ENCODE measurements around the gene PIBF1. TPM values are rescaled to one million over a fixed set of nuclear protein-coding genes. Genes with fewer than 3 reads are reported as not detected.
A peak's percentile ranks its signal among the peaks of the same experiment; 100 is the strongest.
"Not testable (repeated sequence)": the region's sequence is repeated elsewhere in the genome, so short reads cannot be mapped to it uniquely, and the experiment has no call there.

The PIBF1 gene
- total RNA-seq = 18.0 and 26.4 TPM in 2 replicates

- peak; percentile 98 for DNase-seq
Observed at GRCh38 chr13:72781451-72782439, at the start of gene PIBF1, which contains the start of gene DIS3. Gene PIBF1 (plus strand): TSS chr13:72782133. CDS start chr13:72783470, 1,337 bp downstream. Gene DIS3 (minus strand): TSS chr13:72781900. CDS start chr13:72781832, 68 bp downstream.

- DNase-seq = no peak
Observed at GRCh38 chr13:72737033-72737432, 44.9 kb upstream of the PIBF1 start.

DNA sequence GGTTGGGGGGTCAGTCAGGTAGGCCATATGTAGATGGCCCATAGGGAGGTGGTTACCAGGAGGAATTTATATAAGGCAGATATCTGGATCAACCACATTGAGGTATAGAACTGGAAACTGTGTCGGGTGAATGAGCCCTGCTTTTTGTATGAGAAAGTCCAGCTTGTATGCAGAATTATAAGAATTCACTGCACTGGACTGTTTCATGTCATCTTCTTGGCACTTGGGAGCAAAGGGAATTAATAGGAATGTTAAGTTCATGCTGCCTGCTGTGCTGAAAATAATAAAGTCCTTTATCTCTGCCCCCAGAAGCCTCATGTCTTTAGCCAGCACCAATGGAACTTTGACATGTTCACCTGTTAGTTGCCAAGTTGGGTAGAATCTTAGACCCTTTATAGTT is 41.9 kb upstream of the PIBF1 start:
- DNase-seq = no peak

- no peak for DNase-seq
Observed at GRCh38 chr13:72745260-72745659, 36.7 kb upstream of the PIBF1 start.

DNA sequence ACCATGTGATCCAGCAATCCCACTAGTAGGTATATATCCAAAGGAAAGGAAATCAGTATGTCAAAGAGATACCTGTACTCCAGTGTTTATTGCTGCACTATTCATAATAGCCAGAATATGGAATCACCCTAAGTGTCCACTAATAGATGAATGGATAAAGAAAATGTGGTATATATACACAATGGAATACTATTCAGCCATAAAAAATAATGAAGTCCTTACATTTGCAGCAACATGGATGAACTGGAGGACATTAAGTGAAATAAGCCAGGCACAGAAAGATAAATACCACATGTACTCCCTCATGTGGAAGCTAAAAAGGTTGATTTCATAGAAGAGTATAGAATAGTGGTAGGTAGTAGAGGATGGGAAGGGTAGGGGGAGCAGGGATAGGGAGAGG is 30.7 kb upstream of the PIBF1 start:
- no peak for DNase-seq

GRCh38 chr13:72754111-72754510 is 27.8 kb upstream of the PIBF1 start:
- DNase-seq = no peak

DNA sequence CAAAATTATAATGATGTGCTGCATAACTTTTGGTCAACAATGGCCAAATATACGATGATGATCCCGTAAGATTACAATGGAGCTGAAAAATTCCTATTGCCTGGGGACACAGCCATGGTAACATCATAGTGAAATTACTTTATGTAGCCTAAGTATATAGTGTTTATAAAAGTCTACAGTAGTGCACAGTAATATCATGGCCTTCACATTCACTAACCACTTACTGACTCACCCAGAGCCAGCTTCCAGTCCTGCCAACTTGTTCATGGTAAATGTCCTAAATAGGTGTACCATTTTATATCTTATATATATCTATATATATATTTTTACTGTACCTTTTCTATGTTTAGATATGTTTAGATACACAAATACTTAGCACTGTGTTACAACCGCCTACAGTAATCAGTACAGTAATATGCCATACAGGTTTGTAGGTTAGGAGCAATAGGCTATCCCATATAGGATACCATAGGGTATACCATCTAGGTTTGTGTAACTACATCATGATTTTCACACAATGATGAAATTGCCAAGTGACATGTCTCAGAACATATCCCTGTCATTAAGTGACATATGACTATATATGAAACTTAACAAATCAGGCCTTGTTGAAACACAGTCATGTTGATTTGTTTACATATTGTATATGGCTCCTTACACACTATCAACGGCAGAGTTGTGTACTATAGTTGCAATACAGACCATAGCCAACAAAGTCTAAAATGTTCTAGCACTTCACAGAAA is 24.0 kb upstream of the PIBF1 start:
- DNase-seq = no peak

DNA sequence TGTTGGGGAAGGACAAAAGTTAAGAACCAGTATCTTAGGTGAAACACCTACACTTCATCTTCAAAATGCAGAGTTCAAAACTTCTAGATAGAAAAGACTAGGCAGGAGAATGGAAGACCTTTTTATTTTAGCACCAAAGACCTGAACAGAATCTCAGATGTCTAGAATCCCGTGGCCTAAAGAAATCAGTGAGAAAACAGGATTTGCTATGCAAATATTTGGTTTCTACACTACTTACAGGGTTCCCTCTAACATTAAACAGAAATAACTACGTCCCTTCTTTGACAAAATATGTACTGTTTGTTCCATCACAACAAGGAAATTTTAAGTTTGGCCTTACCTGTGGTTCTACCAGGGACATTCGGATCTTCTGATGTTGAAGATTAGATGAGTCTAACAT is 21.7 kb upstream of the PIBF1 start:
- no peak for DNase-seq

DNA sequence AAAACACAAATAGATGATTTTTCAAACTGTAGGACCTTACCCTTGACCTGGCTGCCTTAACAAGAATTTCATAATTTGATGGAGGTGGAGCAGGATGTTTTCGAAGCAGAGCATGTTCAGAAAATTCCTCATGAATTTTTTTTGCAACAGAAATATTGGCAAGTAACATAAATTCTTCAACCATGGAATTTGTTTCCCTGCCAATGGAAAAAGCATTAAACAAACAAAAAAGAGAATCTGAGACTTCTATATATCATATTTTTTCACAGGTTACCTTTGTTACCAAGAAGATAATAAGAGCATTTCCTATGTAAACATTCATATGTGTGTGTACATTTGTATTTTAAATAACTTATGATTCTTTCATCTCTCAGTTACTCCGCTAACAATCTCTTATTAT is 18.5 kb upstream of the PIBF1 start:
- no peak for DNase-seq

DNA sequence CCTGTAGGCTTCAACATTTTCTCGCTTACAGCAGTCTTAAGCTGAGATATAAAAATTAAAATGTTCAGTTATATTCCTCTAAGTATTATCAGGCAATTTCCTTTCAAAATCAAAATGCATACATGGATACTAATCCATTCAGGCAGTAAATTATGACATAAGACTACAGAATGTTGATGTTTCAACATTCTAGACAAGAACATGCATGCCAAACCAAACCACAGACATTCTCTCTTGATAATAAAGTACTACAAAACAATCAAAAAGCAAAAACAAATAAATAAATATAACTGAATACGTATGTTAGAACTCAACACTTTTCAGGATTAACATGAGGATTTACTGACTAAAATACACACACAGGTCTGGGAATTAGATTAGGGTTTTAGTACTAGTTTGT is 7.9 kb upstream of the PIBF1 start:
- DNase-seq = no peak

GRCh38 chr13:72782717-72783116 is 784 bp downstream of the PIBF1 start:
- peak; percentile 43 for DNase-seq

GRCh38 chr13:72784679-72785078 is 2.7 kb downstream of the PIBF1 start:
- DNase-seq = not testable (repeated sequence)

DNA sequence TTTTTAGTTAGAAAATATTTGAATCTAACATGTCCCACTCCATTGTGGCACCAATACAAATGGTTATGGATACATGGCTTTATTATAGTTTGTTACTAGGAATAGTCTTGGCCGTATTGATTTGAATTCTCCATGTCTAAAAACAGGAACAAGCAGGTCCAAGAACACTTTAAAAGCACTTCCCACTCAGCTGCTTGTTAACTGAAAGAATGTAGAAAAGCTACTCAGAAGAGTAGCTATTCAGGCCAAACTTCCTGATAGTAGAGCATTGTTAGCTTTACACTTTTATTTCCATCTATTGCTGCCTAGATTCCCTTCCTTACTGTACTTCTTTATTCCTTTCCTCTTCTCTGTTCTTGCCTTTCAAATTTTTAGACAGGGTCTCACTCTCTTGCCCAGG is 6.9 kb downstream of the PIBF1 start:
- no peak for DNase-seq

- DNase-seq = no peak
Observed at GRCh38 chr13:72792640-72793039, 10.7 kb downstream of the PIBF1 start.

DNA sequence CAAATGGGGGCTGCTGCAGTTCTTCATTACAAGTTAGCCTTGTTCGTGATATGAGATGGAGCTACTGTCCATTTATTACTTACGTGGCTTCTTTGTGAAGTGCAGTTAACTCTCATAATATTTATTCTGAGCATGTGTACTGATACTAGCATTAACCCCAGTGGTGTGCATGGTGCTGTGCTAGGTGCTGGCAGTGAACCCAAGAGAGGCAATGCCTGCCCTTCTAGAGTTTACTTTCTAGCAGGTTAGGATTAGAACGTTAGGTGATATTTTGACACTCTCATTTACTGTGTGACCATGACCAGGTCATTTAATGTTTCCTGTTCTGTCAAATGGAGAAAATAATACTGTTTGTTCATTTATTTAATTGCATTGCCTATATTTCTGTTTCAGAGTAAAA is 16.9 kb downstream of the PIBF1 start:
- no peak for DNase-seq

GRCh38 chr13:72804301-72804700 is 22.4 kb downstream of the PIBF1 start:
- DNase-seq = no peak

DNA sequence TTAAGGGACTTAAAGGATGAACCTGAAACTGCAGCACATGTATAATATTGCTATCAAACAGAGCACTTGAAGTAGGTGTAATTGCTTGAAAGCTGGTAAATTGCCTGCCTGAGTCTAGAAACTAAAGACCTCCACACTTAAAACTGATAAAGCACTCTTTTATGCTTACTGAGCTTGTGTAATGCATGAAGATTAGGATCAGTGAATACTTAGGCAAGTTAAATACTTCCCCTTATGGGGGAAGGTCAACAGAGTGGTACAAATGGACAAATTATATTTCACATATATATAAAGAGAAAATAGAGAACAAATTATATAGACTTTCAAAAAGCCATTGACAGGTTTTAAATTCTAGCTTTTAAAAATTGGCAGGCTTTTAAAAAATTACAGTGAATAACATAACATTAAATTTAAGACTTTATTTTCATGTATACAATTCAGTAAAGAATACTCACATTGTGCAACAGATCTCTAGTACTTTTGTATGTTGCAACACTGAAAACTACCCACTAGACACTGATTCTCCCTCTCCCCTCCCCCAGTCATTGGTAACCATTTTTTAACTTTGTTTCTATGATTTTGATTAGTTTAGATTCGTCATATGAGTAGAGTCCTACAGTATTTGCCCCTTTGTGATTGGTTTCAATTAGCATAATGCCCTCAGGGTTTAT is 23.9 kb downstream of the PIBF1 start:
- DNase-seq = no peak

DNA sequence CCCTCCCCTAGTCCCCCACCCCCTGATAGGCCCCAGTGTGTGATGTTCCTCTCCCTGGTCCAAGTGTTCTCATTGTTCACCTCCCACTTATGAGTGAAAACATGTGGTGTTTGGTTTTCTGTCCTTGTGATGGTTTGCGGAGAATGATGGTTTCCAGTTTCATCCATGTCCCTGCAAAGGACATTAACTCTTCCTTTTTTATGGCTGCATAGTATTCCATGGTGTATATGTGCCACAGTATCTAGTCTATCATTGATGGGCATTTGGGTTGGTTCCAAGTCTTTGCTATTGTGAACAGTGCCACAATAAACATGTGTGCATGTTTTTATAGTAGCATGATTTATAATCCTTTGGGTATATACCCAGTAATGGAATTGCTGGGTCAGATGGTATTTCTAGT is 24.6 kb downstream of the PIBF1 start:
- not testable (repeated sequence) for DNase-seq

DNA sequence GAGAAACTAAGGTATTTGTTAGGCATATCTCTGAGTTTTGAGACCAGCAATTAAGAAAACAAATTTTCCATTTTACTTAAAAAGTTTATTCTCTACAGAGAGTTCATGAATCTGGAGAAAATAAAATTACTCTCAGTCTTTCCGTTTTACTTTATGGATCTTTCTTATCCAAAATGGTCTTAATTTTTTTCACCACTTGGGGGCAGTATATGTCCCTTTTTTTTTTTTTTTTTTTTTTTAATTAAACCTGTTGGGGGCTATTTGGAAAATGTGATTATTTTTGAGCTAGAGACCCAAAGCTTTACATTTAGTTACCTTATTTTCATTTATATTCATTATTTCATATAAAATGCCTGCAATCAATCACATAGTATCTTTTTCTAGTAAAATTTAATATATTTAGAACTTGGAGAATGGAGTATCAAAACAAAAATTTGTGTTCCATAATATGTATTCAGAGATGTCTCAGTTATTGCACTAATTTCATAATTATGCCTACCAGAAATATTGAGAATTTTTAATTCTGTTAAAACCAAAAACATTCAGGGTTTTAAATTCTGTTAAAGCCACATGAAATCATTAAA is 27.1 kb downstream of the PIBF1 start:
- DNase-seq = peak; percentile 28

GRCh38 chr13:72820156-72820897 is 38.4 kb downstream of the PIBF1 start:
- peak; percentile 21 for DNase-seq

- DNase-seq = no peak
Observed at GRCh38 chr13:72820898-72821279, 39.0 kb downstream of the PIBF1 start.

- no peak for DNase-seq
Observed at GRCh38 chr13:72823081-72823480, 41.1 kb downstream of the PIBF1 start.

All from dermis blood vessel endothelial cell (primary cell).